ENCODE data around the gene TSPYL2.

- TF ChIP-seq CTCF (IDR thresholded peaks at IDR 0.05) (no peak), POLR2AphosphoS5 (IDR thresholded peaks at IDR 0.05; ENCODE audit: insufficient read depth in 1 of 2, low read depth in 1 of 2) (no peak), POLR2A (IDR thresholded peaks at IDR 0.05) (no peak)
These were observed 46.1 kb downstream of the TSPYL2 start for GRCh38 chrX:53128097-53128749.
